HG03520 (cell line): ENCODE results near the gene MRPL4.

Experiments used
- ATAC-seq: cut with Tn5 transposase; IDR thresholded peaks from one replicate; pipeline ENCODE4 v1.9.1; 2021; ENCODE audit warnings: mild to moderate bottlenecking, moderate library complexity; ENCODE audit not compliant: unreplicated experiment

MRPL4 gene

DNA sequence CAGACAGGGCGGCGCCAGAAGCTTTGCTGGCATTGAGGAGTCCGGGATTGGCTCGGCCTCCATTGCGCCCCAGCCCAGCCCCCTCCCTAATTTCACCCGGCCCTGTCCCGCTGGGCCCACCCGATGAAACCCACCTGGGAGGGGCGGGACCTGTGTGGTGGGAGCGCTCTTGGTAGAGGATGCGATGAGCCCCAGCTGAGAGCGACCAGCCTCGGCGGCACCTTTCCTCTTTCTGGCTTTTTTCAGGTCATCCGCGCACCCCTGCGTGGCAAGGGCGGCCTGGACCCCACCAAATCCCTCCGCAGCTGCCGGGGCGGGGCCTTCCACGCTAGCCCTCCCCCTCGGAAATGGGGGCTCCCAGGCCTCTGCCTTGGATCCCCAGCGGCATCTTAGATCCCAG, 57.4 kb downstream of the MRPL4 start, which contains the start of gene ZGLP1:
TSS of gene ZGLP1 (minus strand) at position 393 of the 400 bp plus-strand sequence.
- ATAC-seq, result no peak
